Calu3 (cell line): ENCODE measurements around the gene TRPC4. TPM values are rescaled to one million over a fixed set of nuclear protein-coding genes. Genes with fewer than 3 reads are reported as not detected.

Experiments
- BruUV-seq: library from RNA; stranded (reverse); fragments of 400-500 nt; replicated peaks from 2 replicates; lab custom pipeline; 2021; lab: Mats Ljungman, UMichigan
- CTCF ChIA-PET: fragments of 300-600 bp; sonication (Branson Sonifier 250); formaldehyde crosslinking; loops from one replicate; lab custom pipeline; 2022; ENCODE audit warnings: antibody characterized with exemption; lab: Charles Lee
- DNase-seq: peaks from one replicate; pipeline ENCODE4 v3.0.0; 2022
- H3K27ac Mint-ChIP-seq: one replicate; pipeline ENCODE4 v1.8.0; 2022; ENCODE audit warnings: mixed read lengths; ENCODE audit not compliant: unreplicated experiment
- H3K27me3 Mint-ChIP-seq: one replicate; pipeline ENCODE4 v1.8.0; 2022; ENCODE audit warnings: mixed read lengths; ENCODE audit not compliant: unreplicated experiment
- H3K36me3 Mint-ChIP-seq: one replicate; pipeline ENCODE4 v1.8.0; 2022; ENCODE audit warnings: mild to moderate bottlenecking, moderate library complexity, mixed read lengths; ENCODE audit not compliant: insufficient read depth, unreplicated experiment
- H3K4me1 Mint-ChIP-seq: one replicate; pipeline ENCODE4 v1.8.0; 2022; ENCODE audit warnings: mild to moderate bottlenecking, low read depth, mixed read lengths; ENCODE audit not compliant: unreplicated experiment
- H3K4me3 Mint-ChIP-seq: one replicate; pipeline ENCODE4 v1.8.0; 2022; ENCODE audit warnings: mild to moderate bottlenecking, low read depth, moderate library complexity, mixed read lengths; ENCODE audit not compliant: unreplicated experiment
- H3K9me3 Mint-ChIP-seq: one replicate; pipeline ENCODE4 v1.8.0; 2022; ENCODE audit warnings: low read depth, mixed read lengths; ENCODE audit not compliant: unreplicated experiment
- CTCF ChIP-seq: fragments of 200-600 bp; IDR thresholded peaks from one replicate; pipeline ENCODE4 v1.8.0; 2022; ENCODE audit warnings: antibody characterized with exemption; ENCODE audit not compliant: unreplicated experiment
- intact Hi-C: fragments of 100-400 bp; cut with micrococcal nuclease; formaldehyde crosslinking; loops from one replicate; pipeline ENCODE4 v1.10.0; 2022; ENCODE audit not compliant: unreplicated experiment
- total RNA-seq: library from RNA; stranded (reverse); gene quantifications from 2 replicates; pipeline ENCODE4 v1.2.3, GENCODE V29; 2022

Gene TRPC4
- total RNA-seq, 1 experiment from 2014 or later, result not detected

GRCh38 chr13:37616131-37616530 is 253.4 kb downstream of the TRPC4 start:
- DNase-seq, result no peak
- no TSS peak for BruUV-seq
- Mint-ChIP-seq H3K9me3 (no peaks in the 10 kb centered on the region), H3K27me3 (no peaks in the 10 kb centered on the region), H3K4me1 (peaks cover 15% of the 10 kb centered on the region), H3K4me3 (no peak overlapping the region), H3K27ac (no peak overlapping the region), H3K36me3 (no peaks in the 10 kb centered on the region)
- TF ChIP-seq CTCF, result no peak
- CTCF ChIA-PET, result no interaction called here
- intact Hi-C loops, result loop anchor here (5.0 kb wide), 1 partner anchor 509 kb away; the partner anchor contains the start of gene CSNK1A1L

- BruUV-seq, result no TSS peak
- H3K9me3 Mint-ChIP-seq, result no peaks in the 10 kb centered on the region
- no peaks in the 10 kb centered on the region for H3K27me3 Mint-ChIP-seq
- no peak overlapping the region for H3K4me3 Mint-ChIP-seq
- no peak for DNase-seq
- peaks cover 15% of the 10 kb centered on the region for H3K4me1 Mint-ChIP-seq
- H3K27ac Mint-ChIP-seq, result no peak overlapping the region
- no peak for TF ChIP-seq CTCF
- intact Hi-C loops, result loop anchor here (5.0 kb wide), 1 partner anchor 508 kb away; the partner anchor contains the start of gene CSNK1A1L
- CTCF ChIA-PET, result no interaction called here
- no peaks in the 10 kb centered on the region for H3K36me3 Mint-ChIP-seq
Observed at GRCh38 chr13:37615276-37615675, 254.3 kb downstream of the TRPC4 start.

- no TSS peak for BruUV-seq
- no peaks in the 10 kb centered on the region for H3K9me3 Mint-ChIP-seq
- no peaks in the 10 kb centered on the region for H3K36me3 Mint-ChIP-seq
- no peak overlapping the region for H3K27ac Mint-ChIP-seq
- no peak for TF ChIP-seq CTCF
- DNase-seq, result no peak
- H3K4me3 Mint-ChIP-seq, result no peak overlapping the region
- no peaks in the 10 kb centered on the region for H3K27me3 Mint-ChIP-seq
- H3K4me1 Mint-ChIP-seq, result peaks cover 15% of the 10 kb centered on the region
- intact Hi-C loops, result no loop called here
- CTCF ChIA-PET, result no interaction called here
Observed at GRCh38 chr13:37613638-37614037, 255.9 kb downstream of the TRPC4 start.

GRCh38 chr13:37613236-37613635 is 256.3 kb downstream of the TRPC4 start:
- no peak for TF ChIP-seq CTCF
- H3K4me1 Mint-ChIP-seq, result peaks cover 15% of the 10 kb centered on the region

More at GRCh38 chr13:37613236-37613635, 256.3 kb downstream of the TRPC4 start:
- CTCF ChIA-PET, result no interaction called here
- Mint-ChIP-seq H3K9me3 (no peaks in the 10 kb centered on the region), H3K27me3 (no peaks in the 10 kb centered on the region), H3K4me3 (no peak overlapping the region), H3K36me3 (no peaks in the 10 kb centered on the region), H3K27ac (no peak overlapping the region)
- intact Hi-C loops, result no loop called here
- DNase-seq, result no peak
- no TSS peak for BruUV-seq
